Right kidney (tissue), 1 donor: ENCODE data around the gene DBNDD2.

Experiments used
- DNase-seq: peaks from one replicate; pipeline ENCODE4 v3.0.0-alpha.2; 2016

The DBNDD2 gene

DNA sequence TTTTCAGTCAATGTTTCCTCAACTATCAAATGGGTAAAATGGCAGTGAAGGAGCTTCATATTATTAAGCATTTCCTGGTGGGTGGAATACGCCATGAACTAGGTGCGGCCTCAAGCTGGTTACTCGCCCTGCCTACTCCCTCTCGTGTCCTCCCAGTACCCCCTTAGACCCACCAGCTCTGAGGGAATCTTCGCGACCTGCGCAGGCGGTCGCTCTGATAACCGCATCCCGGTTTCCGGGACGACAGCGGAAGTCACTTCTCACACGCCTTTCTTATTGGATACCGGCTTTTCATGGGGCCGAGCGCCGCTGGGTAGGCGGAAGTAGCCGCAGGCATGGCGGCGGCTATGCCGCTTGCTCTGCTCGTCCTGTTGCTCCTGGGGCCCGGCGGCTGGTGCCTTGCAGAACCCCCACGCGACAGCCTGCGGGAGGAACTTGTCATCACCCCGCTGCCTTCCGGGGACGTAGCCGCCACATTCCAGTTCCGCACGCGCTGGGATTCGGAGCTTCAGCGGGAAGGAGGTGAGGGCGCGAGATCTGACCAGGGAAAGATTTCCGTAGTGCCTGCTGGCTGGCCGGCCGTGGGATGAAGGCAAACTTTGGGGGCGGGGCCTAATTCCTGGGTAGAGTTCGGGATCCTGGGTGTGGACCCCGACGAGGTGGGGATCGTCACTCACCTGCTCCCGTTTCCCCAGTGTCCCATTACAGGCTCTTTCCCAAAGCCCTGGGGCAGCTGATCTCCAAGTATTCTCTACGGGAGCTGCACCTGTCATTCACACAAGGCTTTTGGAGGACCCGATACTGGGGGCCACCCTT is 7.9 kb downstream of the DBNDD2 start, which contains the start of gene PIGT:
TSS of gene PIGT (plus strand) at position 320 of the 816 bp plus-strand sequence. CDS start at position 336, 16 bp downstream.
- peak; percentile 72 for DNase-seq

DNA sequence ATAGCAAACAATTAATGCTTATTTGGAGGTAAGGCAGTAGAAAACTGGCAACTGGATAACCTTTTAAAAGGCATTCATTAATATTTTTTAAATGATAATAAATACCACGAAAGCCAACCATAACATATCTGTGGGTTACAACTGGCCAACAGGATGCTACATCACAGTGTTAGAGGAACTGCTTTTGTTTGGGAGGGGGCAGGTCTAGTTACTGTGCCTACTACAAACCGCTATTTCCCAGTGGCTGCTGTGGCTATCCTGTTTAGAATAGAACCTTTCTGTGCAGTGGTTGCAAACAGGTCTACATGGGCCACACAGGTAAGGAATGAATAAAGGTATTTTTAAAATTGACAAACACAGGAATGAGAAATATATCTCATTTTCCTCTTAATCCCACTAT is 8.8 kb downstream of the DBNDD2 start:
- no peak for DNase-seq

DNA sequence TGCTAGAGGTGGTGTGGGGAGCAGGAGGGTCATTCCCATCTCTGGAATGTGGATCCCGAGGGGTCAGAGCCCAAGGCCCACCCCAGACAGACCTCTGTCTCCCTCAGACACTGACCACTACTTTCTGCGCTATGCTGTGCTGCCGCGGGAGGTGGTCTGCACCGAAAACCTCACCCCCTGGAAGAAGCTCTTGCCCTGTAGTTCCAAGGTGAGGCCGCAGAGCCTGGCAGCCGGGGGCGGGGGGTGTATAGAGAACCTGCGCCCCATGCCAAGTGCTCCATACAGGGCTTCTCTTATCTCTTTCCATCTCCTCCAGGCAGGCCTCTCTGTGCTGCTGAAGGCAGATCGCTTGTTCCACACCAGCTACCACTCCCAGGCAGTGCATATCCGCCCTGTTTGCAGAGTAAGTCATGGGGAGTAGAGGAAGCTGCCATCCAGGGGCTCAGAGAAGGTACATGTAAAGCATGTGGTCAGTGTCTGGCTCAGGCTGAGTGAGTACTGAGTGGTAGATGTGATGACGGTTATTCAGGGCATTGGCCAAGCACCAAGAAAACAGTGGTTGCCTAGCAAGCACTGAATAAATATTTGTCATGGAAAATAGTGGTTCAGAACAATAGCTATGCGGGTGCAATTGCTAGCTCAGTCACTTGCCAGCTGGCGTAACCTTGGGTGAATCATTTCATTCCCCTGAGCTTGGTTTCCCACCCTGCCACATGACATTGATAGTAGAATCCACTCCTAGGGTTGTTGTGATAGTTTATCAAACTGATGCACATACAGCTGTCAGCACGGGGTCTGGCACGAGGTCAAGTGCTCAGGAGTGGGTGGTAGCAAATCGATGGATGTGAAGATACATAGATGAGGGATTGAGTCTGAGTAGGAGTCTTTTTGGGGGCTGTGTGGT is 11.4 kb downstream of the DBNDD2 start:
- DNase-seq: no peak

DNA sequence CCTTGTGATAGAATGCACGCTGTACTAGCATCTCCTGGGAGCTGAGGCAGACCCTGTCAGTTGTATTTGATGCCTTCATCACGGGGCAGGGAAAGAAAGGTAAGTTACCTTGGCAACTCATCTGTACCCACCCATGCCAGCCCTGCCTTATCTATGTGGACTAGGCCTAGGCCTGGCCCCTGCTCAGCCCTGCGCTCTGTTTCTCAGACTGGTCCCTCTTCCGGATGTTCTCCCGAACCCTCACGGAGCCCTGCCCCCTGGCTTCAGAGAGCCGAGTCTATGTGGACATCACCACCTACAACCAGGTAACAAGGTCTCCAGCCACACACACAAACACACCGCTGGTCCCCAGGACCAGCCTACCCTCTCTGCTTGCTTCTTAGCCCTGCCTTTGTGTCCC is 12.0 kb downstream of the DBNDD2 start:
- no peak for DNase-seq

DNA sequence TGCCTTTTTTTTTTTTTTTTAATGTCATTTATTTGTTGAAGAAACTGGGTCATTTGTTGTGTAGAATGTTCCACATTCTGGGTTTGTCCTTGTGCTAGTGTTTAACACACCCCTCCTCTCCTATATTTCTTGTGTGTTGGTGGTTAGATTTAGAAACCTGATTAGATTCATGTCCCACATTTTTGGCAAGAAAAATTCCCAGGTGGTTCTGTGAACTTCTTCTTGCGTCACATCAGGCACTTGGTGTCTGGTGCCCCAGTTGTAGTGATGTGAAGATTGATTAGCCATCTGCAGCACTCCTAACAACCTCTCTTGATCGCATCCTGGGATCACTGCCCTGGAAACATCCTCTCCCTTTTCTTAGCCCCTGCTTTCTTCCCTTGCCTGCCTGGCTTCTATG is 15.6 kb downstream of the DBNDD2 start:
- no peak for DNase-seq

DNA sequence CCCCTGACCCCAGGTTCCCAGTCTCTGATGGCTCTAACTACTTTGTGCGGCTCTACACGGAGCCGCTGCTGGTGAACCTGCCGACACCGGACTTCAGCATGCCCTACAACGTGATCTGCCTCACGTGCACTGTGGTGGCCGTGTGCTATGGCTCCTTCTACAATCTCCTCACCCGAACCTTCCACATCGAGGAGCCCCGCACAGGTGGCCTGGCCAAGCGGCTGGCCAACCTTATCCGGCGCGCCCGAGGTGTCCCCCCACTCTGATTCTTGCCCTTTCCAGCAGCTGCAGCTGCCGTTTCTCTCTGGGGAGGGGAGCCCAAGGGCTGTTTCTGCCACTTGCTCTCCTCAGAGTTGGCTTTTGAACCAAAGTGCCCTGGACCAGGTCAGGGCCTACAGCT is 17.5 kb downstream of the DBNDD2 start:
- DNase-seq: no peak

DNA sequence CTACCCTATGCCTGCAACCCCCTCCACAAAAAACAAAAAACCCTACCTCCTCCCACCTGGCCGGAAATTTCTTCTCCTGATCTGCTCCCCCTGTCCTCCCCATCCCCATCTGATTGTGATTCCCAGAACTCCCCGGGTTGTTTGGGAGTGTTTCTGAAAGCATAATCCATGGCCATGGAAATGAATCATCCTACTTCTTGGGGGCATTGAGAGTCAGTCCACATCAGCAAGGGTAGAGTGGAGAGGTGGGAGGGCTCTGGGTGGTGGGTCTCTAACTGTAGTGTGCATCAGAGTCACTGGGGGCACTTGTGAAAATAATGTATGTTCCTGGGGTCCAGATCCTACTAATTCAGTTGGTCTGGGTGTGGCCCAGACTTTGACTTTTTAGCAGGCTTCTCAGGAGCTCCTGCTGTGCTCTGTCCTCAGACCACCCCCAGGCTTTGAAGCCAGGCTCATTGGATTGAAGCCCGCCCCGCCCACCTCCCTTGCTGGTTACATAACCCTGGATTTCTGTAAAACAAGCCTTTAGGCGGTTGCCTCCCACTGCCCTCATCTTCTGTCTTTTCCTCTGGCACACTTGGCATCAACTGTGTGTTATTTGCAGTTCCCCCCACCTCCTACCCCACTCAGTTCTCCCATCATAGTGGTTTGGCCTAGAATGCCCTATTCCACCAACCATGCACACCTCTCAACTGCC is 18.4 kb downstream of the DBNDD2 start:
- DNase-seq: no peak

DNA sequence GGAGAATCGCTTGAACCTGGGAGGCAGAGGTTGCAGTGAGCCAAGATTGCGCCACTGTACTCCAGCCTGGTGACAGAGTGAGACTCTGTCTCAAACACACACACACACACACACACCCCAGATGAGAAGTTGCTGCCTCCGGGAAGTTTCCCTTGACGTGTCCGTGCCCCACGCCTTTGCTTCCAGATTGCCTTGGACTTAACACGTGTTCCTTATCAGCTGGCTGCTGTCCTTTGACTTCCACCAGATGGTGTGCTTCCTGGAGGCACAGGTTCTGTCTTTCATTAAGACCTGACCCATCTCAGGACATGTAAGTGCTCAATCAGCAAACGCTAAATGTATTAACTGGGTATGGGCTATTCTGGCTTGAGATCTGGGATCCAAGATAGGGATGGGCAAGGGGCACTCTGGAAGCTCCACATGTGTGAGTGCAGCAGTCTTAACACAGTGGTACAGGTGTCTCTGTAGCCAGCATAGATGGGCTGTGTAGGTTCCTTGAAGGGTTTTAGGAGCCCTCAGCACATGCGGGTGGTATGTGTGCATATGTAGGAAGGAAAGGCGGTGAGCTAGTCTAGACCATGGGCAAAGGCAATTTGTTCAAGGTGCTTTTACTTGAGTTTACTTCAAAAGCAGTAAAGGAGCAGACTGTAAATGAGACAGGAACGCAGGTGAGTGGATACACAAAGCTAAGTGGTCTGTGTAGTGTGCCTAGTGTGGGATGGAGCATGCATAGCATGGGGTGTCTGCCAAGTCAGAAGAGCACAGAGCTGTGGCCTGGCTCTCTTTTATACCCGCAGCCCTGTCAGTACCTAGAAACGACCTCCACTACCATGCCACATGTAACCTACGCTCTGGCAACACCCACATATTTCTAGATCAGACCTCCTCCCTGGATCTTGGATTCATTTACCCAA is 19.4 kb downstream of the DBNDD2 start:
- no peak for DNase-seq

DNA sequence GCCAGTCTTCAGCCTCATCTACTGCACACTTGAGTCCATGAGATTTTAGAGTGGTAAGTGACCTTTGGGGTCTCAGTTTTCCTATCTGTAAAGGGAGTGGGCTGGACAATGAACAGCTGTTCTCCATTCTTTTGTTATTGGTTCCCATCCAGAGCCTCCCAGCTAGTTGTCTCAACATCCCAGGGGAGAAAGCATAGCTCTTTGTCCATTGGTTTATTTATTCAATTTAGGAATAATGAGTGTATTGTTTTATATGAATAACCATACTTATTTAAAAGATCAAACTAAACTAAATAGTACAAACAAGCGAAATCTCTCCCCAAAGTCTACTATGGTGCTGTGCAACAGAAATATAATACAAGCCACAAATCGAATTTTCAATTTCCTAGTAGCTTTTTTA is 21.5 kb downstream of the DBNDD2 start:
- DNase-seq: no peak

DNA sequence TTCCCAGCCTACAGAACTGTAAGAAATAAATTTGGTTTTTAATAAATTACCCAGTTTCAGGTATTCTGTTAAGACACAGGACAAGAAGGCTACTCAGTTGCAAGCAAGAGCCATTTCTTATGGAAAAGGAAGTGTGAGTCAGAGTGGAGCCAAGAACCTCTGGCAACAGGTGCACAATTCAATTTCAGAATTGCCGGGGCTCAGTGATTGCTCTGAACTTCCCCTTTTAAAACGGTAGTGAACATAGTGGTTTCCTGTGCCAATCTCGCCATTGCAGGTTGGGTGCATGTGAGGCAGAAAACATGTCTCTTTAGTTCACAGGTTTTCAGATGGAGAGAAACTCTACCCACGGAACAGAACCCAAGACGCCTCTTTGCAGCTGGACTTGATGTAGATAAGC is 24.2 kb downstream of the DBNDD2 start:
- no peak for DNase-seq

DNA sequence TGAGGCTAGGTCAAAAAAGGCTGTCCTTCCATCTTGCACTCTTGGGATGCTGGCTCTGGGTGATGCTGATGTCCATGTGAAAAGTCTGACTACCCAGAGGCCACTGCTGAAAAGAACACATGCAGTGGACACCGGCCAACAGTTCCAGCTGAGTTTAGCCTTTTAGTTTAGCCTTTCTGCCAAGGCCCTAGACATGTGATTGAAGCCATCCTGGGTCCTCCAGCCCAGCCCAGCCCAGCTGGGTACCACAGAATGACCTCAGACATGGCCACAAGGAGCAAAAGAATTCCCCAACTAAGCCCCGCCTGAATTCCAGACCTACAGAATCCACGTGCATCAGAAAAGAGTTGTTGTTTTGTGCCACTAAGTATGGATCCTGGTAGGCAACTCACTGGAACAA is 25.2 kb downstream of the DBNDD2 start:
- DNase-seq: no peak

DNA sequence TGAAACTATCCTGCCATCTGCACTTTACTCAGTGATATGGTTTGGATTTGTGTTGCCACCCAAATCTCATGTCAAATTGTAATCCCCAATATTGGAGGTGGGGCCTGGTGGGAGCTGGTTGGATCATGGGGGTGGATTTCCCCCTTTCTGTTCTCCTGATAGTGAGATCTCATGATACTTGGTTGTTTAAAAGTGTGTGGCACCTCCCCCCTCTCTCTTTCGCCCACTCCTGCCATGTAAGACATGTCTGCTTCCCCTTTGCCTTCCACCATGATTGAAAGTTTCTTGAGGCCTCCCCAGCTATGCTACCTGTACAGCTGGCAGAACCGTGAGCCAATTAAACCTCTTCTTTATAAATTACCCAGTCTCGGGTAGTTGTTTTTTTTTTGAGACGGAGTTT is 25.9 kb downstream of the DBNDD2 start:
- no peak for DNase-seq

DNA sequence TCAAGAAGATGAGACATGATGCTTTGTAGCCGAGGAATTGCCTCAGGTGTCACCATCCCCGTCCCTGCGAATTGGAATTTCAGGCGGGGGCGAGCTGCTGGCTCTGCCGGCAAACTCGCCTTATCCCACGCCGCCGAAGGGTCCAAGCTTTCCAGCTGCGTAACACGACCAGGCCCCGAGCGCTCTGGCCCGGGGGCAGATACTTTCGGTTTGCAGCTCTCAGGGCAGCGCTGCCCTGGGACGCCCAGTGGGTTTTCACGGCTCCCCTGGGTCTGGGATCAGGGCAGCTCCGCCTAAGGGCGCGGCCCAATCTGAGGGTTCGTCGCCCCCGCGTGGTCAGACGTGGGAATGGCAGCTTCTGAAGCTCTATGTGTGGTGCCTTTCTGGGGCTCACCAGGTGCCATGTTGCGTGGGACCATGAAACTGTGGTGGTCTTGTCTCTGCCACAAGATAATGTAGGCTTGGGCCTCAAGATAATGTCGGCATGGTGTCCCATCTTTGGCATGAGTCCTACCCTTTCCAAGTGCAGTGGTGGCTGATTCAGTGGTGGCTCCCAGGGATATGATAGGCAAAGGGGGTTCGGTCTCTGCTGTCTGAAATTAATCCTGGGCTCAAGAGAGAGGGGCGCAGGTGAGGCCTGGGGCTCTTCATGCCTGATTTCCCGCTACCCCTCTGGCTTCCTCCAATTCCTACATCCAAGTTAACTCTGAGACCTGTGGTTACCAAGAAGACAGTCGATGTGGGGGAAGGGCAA is 28.8 kb downstream of the DBNDD2 start:
- peak; percentile 83 for DNase-seq

DNA sequence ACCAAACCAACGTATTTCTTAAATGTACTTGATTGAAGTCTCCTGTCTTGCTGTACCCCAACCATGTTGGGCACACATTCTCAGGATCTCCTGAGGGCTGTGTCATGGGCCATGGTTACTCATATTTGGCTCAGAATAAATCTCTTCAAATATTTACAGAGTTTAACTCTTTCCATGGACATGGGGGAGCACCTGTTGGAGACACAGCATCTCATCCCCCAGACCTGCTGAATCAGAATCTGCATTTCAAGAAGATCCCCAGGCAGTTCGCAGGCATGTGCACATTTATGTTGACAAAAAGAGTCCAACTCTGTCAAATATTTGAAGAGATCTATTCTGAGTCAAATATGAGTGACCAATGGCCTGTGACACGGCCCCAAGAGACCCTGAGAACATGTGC is 32.3 kb downstream of the DBNDD2 start:
- no peak for DNase-seq

DNA sequence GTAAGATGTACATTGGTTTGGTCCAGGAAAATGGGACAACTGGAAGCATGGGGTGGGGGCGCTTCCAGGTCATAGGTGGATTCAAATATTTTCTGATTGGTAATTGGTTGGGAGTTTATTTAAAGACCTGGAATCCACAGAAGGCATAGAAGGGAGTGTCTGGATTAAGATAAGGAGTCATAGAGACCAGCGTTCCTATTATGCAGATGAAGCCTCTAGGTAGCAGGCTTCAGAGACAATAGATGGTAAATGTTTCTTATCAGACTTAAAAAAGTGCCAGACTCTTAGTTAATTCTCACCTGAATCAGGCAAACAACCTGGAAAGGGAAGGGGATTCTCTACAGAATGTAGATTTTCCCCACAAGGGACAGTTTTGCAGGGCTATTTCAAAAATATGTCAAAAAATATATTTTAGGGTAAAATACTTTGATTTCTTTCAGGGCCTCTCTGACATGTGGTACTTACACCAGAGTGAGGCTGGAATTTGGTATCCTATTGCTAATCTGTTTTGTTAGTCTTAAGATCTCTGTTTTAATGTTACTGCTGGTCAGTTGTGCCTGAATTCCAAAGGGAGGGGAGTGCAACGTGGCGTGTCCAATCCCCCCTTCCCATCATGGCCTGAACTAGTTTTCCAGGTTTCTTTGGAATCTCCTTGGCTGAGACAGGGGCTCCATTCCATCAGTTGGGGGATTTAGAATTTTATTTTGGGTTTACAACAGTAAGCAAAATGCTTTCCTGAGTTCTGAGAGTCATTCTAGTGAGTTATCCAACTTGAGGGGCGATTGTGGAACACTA is 33.0 kb downstream of the DBNDD2 start:
- no peak for DNase-seq

DNA sequence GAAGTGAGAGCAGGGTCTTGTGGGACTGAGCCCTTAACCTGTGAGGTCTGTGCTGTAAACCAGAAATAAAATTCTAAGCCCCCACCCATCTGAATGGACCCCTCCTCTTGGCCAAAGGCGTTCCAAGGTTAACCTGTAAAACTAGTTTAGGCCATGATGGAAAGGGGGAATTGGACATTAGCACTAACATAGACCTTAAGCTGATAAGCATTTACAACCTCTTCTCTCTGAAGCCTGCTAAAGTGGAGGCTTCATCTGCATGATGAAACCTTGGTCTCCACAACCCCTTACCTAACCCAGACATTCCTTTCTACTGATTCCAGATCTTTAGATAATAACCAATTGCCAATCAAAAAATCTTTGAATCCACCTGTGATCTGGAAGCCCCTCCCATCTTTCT is 33.7 kb downstream of the DBNDD2 start:
- no peak for DNase-seq

DNA sequence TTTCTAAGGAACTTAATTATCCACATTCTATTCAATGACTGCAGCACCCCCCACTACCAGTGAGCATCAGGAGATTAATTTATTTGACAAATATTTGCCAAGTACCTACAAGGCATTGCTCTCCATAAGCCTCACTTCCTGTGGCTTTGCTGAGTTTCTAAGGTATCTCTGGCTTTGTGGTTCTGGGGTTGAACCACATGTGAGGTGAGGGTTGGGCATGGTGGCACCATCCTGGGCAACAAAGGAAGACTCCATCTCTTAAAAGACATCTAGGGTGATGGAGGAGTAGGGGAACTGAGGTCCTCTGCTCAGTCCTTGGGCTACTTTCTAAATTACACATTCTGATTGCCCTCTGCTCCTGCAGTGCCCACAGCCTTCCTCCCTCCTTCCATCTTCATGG is 36.0 kb downstream of the DBNDD2 start:
- no peak for DNase-seq

DNA sequence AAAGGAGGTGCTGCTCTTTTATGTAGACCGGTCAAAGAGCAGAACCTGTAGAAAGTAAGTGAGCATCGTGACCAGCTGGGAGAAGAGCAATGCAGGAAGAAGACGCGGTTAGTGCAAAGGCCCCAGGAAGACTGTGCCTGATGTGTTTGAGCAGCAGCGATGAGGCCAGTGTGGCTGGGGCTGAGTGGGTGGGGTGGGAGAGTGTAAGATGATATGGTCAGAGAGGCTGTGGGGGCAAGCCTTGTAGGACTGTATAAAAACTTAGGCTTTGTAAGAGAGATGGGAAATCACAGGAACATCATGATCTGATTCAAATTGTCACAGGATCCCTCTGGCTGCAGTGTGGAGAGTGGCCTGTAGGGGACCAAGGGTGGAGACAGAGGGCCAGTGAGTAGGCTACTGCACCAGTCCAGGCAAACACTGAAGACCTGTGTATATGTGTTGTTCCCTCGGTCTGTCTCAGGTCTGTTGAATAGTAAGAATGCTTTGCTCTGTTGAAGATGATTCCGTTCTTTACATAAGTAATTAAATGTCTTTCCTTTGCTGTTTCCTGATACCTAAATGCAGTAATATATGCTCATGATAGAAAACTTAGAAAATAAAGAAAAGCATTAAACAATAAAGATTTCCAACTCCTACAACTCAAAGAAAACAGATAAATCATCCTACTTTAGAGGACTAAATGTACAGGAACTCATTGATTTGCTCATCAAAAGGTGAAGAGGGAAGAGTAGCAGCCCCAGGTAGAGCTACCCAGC is 37.9 kb downstream of the DBNDD2 start:
- no peak for DNase-seq

DNA sequence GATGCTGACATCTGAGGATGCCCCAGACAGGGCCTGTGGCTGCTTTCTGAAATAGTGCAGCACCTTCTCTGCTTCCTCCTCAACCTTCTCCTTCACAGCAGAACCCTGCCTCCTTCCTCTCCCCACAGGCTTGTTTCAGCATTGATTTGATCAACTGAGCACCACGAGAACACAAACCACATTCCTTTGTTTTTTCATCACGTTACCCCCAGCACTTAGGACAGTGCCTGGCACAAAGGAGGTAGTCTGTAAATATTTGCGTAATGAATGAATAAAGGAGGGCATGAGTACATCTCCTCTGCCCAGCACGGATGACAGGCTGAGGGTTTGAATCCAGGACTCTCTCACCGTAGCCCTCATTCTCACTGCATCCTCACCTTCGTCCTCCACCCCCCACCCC is 40.2 kb downstream of the DBNDD2 start:
- DNase-seq: no peak
